GM18907 (cell line): ENCODE data around the gene SUMO3.

Experiments
- ATAC-seq: cut with Tn5 transposase; IDR thresholded peaks from one replicate; pipeline ENCODE4 v1.9.1; 2021; ENCODE audit warnings: mild to moderate bottlenecking, moderate library complexity; ENCODE audit not compliant: unreplicated experiment

The SUMO3 gene

GRCh38 chr21:44804762-44805161 is 13.1 kb downstream of the SUMO3 start:
- ATAC-seq = no peak

GRCh38 chr21:44803651-44804050 is 14.2 kb downstream of the SUMO3 start:
- no peak for ATAC-seq

- ATAC-seq = no peak
These were observed 15.3 kb downstream of the SUMO3 start for GRCh38 chr21:44802396-44803153.

GRCh38 chr21:44801468-44802395 is 16.1 kb downstream of the SUMO3 start, which contains the start of gene UBE2G2:
TSS of gene UBE2G2 (minus strand) at chr21:44801820. CDS start at chr21:44801748, 72 bp downstream.
- ATAC-seq = peak; percentile 77

GRCh38 chr21:44800971-44801467 is 16.8 kb downstream of the SUMO3 start:
- peak; percentile 35 for ATAC-seq

- no peak for ATAC-seq
These were observed 17.8 kb downstream of the SUMO3 start for GRCh38 chr21:44800103-44800502.

- no peak for ATAC-seq
These were observed 18.2 kb downstream of the SUMO3 start for GRCh38 chr21:44799646-44800045.

- ATAC-seq = no peak
These were observed 20.1 kb downstream of the SUMO3 start for GRCh38 chr21:44797775-44798174.

- ATAC-seq = no peak
These were observed 22.5 kb downstream of the SUMO3 start for GRCh38 chr21:44795342-44795741.

- no peak for ATAC-seq
These were observed 24.1 kb downstream of the SUMO3 start for GRCh38 chr21:44793592-44794374.

- peak; percentile 73 for ATAC-seq
These were observed 24.9 kb downstream of the SUMO3 start for GRCh38 chr21:44792702-44793591.

- ATAC-seq = no peak
These were observed 25.9 kb downstream of the SUMO3 start for GRCh38 chr21:44791993-44792392.

GRCh38 chr21:44791246-44791645 is 26.6 kb downstream of the SUMO3 start:
- ATAC-seq = no peak

- no peak for ATAC-seq
These were observed 27.5 kb downstream of the SUMO3 start for GRCh38 chr21:44790368-44790767.

GRCh38 chr21:44789880-44790279 is 28.0 kb downstream of the SUMO3 start:
- ATAC-seq = no peak

- no peak for ATAC-seq
These were observed 32.1 kb downstream of the SUMO3 start for GRCh38 chr21:44785620-44786335.

GRCh38 chr21:44784810-44785209 is 33.1 kb downstream of the SUMO3 start:
- no peak for ATAC-seq

- ATAC-seq = no peak
These were observed 34.7 kb downstream of the SUMO3 start for GRCh38 chr21:44783020-44783696.
